H1 (cell line): ENCODE results near the gene SECTM1. TPM values are rescaled to one million over a fixed set of nuclear protein-coding genes. Genes with fewer than 3 reads are reported as not detected.

ENCODE experiments used
- CTCF ChIA-PET: fragments of 300-600 bp; sonication (Branson Sonifier 250); formaldehyde crosslinking; loops from one replicate; lab custom pipeline; 2021; ENCODE audit not compliant: partially characterized antibody; lab: Charles Lee
- POLR2A ChIA-PET: fragments of 300-600 bp; sonication (Branson Sonifier 250); formaldehyde crosslinking; loops from one replicate; lab custom pipeline; 2021; ENCODE audit warnings: inconsistent platforms; ENCODE audit not compliant: partially characterized antibody; lab: Charles Lee
- DNase-seq, 2 experiments: peaks; one replicate each; pipeline versions ENCODE4 v3.0.0 to v3.0.0-alpha.2; 2010 to 2022; ENCODE audit warnings: low spot score in 2 of 2, low read depth in 1 of 2, mixed read lengths in 1 of 2
- FAIRE-seq: peaks from 2 replicates; lab custom pipeline; 2011; peaks lifted over from hg19 to GRCh38; lab: Jason Lieb, UNC
- H2AFZ ChIP-seq: 2 replicates; pipeline ENCODE4 v1.8.1; 2012; ENCODE audit warnings: low read length, inconsistent platforms
- H2AK5ac ChIP-seq: 2 replicates; pipeline ENCODE4 v1.6.1; 2013; ENCODE audit warnings: low read depth, low read length
- H2BK120ac ChIP-seq: replicated peaks from 2 replicates; pipeline ENCODE3; 2013; ENCODE audit warnings: low read depth, low read length, inconsistent platforms
- H2BK12ac ChIP-seq: 2 replicates; pipeline ENCODE4 v1.6.1; 2013; ENCODE audit warnings: low read depth, low read length
- H2BK15ac ChIP-seq: 2 replicates; pipeline ENCODE4 v1.6.1; 2013; ENCODE audit warnings: low read length
- H2BK20ac ChIP-seq: 2 replicates; pipeline ENCODE4 v1.6.1; 2013; ENCODE audit warnings: low read length
- H2BK5ac ChIP-seq: 2 replicates; pipeline ENCODE4 v1.6.1; 2013; ENCODE audit warnings: low read depth, low read length
- H3K14ac ChIP-seq: 2 replicates; pipeline ENCODE4 v1.6.1; 2013; ENCODE audit warnings: inconsistent platforms; ENCODE audit not compliant: insufficient read length
- H3K18ac ChIP-seq: 2 replicates; pipeline ENCODE4 v1.6.1; 2013; ENCODE audit warnings: low read length; ENCODE audit errors: extremely low read depth
- H3K23ac ChIP-seq: 2 replicates; pipeline ENCODE4 v1.6.1; 2013; ENCODE audit warnings: inconsistent platforms; ENCODE audit not compliant: insufficient read length
- H3K23me2 ChIP-seq: 2 replicates; pipeline ENCODE4 v1.6.1; 2013; ENCODE audit warnings: low read depth, low read length
- H3K27ac ChIP-seq: 2 replicates; pipeline ENCODE4 v1.6.1; 2011; ENCODE audit warnings: low read depth, low read length, inconsistent platforms
- H3K27me3 ChIP-seq, 4 experiments: replicated peaks in 1 of 4; 1 replicate in 1 of 4; 2 replicates in 3 of 4; pipeline versions ENCODE4 v1.6.1 to v1.8.1; 2011 to 2013; ENCODE audit warnings: low read length in 3 of 4, mild to moderate bottlenecking in 3 of 4, inconsistent platforms in 2 of 4, mixed read lengths in 2 of 4, moderate library complexity in 1 of 4; ENCODE audit not compliant: control insufficient read depth in 3 of 4, insufficient read depth in 3 of 4; ENCODE audit errors: extremely low read depth in 1 of 4
- H3K36me3 ChIP-seq, 4 experiments: 2 replicates each; pipeline versions ENCODE4 v1.6.1 to v1.8.1; 2011 to 2013; ENCODE audit warnings: mild to moderate bottlenecking in 4 of 4, low read length in 3 of 4, moderate library complexity in 2 of 4, control low read depth in 1 of 4, inconsistent platforms in 1 of 4; ENCODE audit not compliant: insufficient read depth in 4 of 4, control insufficient read depth in 2 of 4
- H3K4ac ChIP-seq: replicated peaks from 2 replicates; pipeline ENCODE3; 2013; ENCODE audit warnings: low read length, low read depth, mixed read lengths, inconsistent platforms; ENCODE audit not compliant: insufficient read length
- H3K4me1 ChIP-seq, 4 experiments: replicated peaks in 1 of 4; 1 replicate in 1 of 4; 2 replicates in 3 of 4; pipeline versions ENCODE4 v1.6.1 to v1.8.1; 2011 to 2013; ENCODE audit warnings: low read length in 3 of 4, inconsistent platforms in 2 of 4, mixed read lengths in 1 of 4; ENCODE audit not compliant: insufficient read depth in 4 of 4, control insufficient read depth in 3 of 4
- H3K4me2 ChIP-seq, 2 experiments: 2 replicates each; pipeline versions ENCODE4 v1.6.1 to v1.8.1; 2011 to 2013; ENCODE audit warnings: low read depth in 2 of 2, low read length in 2 of 2, control low read depth in 1 of 2, inconsistent platforms in 1 of 2, mild to moderate bottlenecking in 1 of 2; ENCODE audit not compliant: insufficient read depth in 1 of 2
- H3K4me3 ChIP-seq, 4 experiments: fragments of 200-600, 300-600 bp in 1 of 4; sonication (generic), shearing (Covaris generic), sonication (Bioruptor Twin) in 1 of 4; 2 replicates each; pipeline versions ENCODE4 v1.5.1 to v1.8.1; 2011 to 2016; ENCODE audit warnings: low read length in 4 of 4, low read depth in 3 of 4, control low read depth in 2 of 4, inconsistent platforms in 2 of 4, mild to moderate bottlenecking in 2 of 4, mixed read lengths in 1 of 4, moderate library complexity in 1 of 4; ENCODE audit not compliant: insufficient read depth in 2 of 4; ENCODE audit errors: extremely low read depth in 1 of 4
- H3K56ac ChIP-seq: replicated peaks from 2 replicates; pipeline ENCODE3; 2013; ENCODE audit warnings: low read depth, mild to moderate bottlenecking, mixed read lengths, low read length, inconsistent platforms; ENCODE audit not compliant: insufficient read length
- H3K79me1 ChIP-seq: 2 replicates; pipeline ENCODE4 v1.6.1; 2013; ENCODE audit warnings: low read depth, low read length, control low read depth
- H3K79me2 ChIP-seq, 2 experiments: 2 replicates each; pipeline versions ENCODE4 v1.6.1 to v1.8.1; 2012 to 2013; ENCODE audit warnings: low read length in 2 of 2, mild to moderate bottlenecking in 2 of 2, inconsistent platforms in 1 of 2; ENCODE audit not compliant: insufficient read depth in 2 of 2, control insufficient read depth in 1 of 2
- H3K9ac ChIP-seq, 4 experiments: replicated peaks in 1 of 4; 1 replicate in 1 of 4; 2 replicates in 3 of 4; pipeline versions ENCODE4 v1.6.1 to v1.8.1; 2011 to 2013; ENCODE audit warnings: low read depth in 3 of 4, low read length in 3 of 4, control low read depth in 2 of 4, mild to moderate bottlenecking in 2 of 4, moderate library complexity in 2 of 4, inconsistent platforms in 1 of 4; ENCODE audit errors: extremely low read depth in 1 of 4
- H3K9me3 ChIP-seq, 2 experiments: 2 replicates each; pipeline versions ENCODE4 v1.6.1 to v1.8.1; 2012 to 2013; ENCODE audit warnings: mild to moderate bottlenecking in 2 of 2, moderate library complexity in 2 of 2, control low read depth in 1 of 2, inconsistent platforms in 1 of 2, low read depth in 1 of 2, low read length in 1 of 2, mixed read lengths in 1 of 2; ENCODE audit not compliant: insufficient read depth in 2 of 2
- H4K20me1 ChIP-seq, 2 experiments: replicated peaks in 1 of 2; 2 replicates each; pipeline versions ENCODE3 to v1.8.1; 2011 to 2013; ENCODE audit warnings: inconsistent platforms in 2 of 2, low read length in 2 of 2, mild to moderate bottlenecking in 1 of 2; ENCODE audit not compliant: insufficient read depth in 2 of 2, control insufficient read depth in 1 of 2
- H4K5ac ChIP-seq: 2 replicates; pipeline ENCODE4 v1.6.1; 2013; ENCODE audit warnings: low read length, low read depth, mixed read lengths, inconsistent platforms; ENCODE audit not compliant: insufficient read length
- H4K8ac ChIP-seq: 2 replicates; pipeline ENCODE4 v1.8.0; 2013; ENCODE audit warnings: mild to moderate bottlenecking, moderate library complexity, low read length, inconsistent platforms; ENCODE audit not compliant: insufficient read depth; ENCODE audit errors: extremely low read depth
- H4K91ac ChIP-seq: replicated peaks from 2 replicates; pipeline ENCODE3; 2013; ENCODE audit warnings: low read length, mixed read lengths, inconsistent platforms; ENCODE audit not compliant: insufficient read length
- BRCA1 ChIP-seq: IDR thresholded peaks from 2 replicates; pipeline ENCODE4 v1.6.1; 2012; ENCODE audit warnings: low read depth, low read length, improper control_type of control experiment
- CBX5 ChIP-seq: fragments of 300-800, 300-1000 bp; sonication (generic); IDR thresholded peaks from 2 replicates; pipeline ENCODE4 v1.7.1; 2016; ENCODE audit warnings: antibody characterized with exemption, low read length, low read depth
- CHD2 ChIP-seq: IDR thresholded peaks from 2 replicates; pipeline ENCODE4 v1.6.1; 2012; ENCODE audit warnings: low read length, improper control_type of control experiment
- EGR1 ChIP-seq: IDR thresholded peaks from 2 replicates; pipeline ENCODE4 v1.6.1; 2011; ENCODE audit warnings: low read depth, low read length, borderline replicate concordance
- FOSL1 ChIP-seq: IDR thresholded peaks from 2 replicates; pipeline ENCODE4 v1.6.1; 2011; ENCODE audit warnings: mild to moderate bottlenecking, low read depth, low read length, moderate library complexity; ENCODE audit not compliant: insufficient read depth
- HDAC6 ChIP-seq: IDR thresholded peaks from one replicate; pipeline ENCODE4 v1.7.1; 2012; ENCODE audit warnings: low read depth, mild to moderate bottlenecking, inconsistent platforms, low read length, moderate library complexity
- JUND ChIP-seq: IDR thresholded peaks from 2 replicates; pipeline ENCODE4 v1.6.1; 2011; ENCODE audit warnings: mild to moderate bottlenecking, improper control_type of control experiment, low read length
- POLR2A ChIP-seq, 2 experiments: IDR thresholded peaks; 1 replicate in 1 of 2; 2 replicates in 1 of 2; pipeline ENCODE4 v1.6.1; 2011; ENCODE audit warnings: low read depth in 2 of 2, low read length in 2 of 2, mild to moderate bottlenecking in 2 of 2; ENCODE audit errors: control extremely low read depth in 1 of 2
- SAP30 ChIP-seq: fragments of 300-600 bp; sonication (generic); IDR thresholded peaks from 2 replicates; pipeline ENCODE4 v1.7.1; 2012; ENCODE audit warnings: low read length, moderate library complexity, mild to moderate bottlenecking, inconsistent platforms; ENCODE audit not compliant: insufficient read depth, insufficient replicate concordance
- SP2 ChIP-seq: IDR thresholded peaks from 2 replicates; pipeline ENCODE4 v1.6.1; 2012; ENCODE audit warnings: mild to moderate bottlenecking, low read length, inconsistent platforms
- TCF12 ChIP-seq: IDR thresholded peaks from 2 replicates; pipeline ENCODE4 v1.6.1; 2011; ENCODE audit warnings: low read depth, mild to moderate bottlenecking, low read length
- WGBS, 2 experiments: shearing (Covaris generic) in 1 of 2; methylation state at CpG; one replicate each; pipeline versions ENCODE4 v1.1.6 to v1.1.7; 2013 to 2015; ENCODE audit warnings: low lambda C conversion rate in 2 of 2, mixed read lengths in 2 of 2, inconsistent platforms in 1 of 2, low coverage in 1 of 2, missing lambda C conversion rate in 1 of 2; ENCODE audit not compliant: insufficient replicate concordance in 2 of 2, insufficient coverage in 1 of 2, insufficient read length in 1 of 2; ENCODE audit errors: extremely low coverage in 1 of 2, missing lambda C conversion rate in 1 of 2; 5-methylcytosine and 5-hydroxymethylcytosine counted together
- polyA plus RNA-seq, 7 experiments: library from polyadenylated mRNA; depleted of rRNA in 3 of 7; stranded (reverse) in 5 of 7; unstranded in 2 of 7; fragments of >200 nt in 5 of 7; fragments of 200-250 nt in 2 of 7; gene quantifications; 1 replicate in 5 of 7; 2 replicates in 1 of 7; 4 replicates in 1 of 7; pipeline versions ENCODE4 v1.2.1 to v1.2.3, GENCODE V29; 2011 to 2013; ENCODE audit warnings: missing spikeins in 2 of 7, mixed read lengths in 2 of 7
- total RNA-seq: library from RNA; stranded (reverse); fragmentation: NEBNext Ultra II Directional; extraction: Animal tissue kit (Norgen Biotek cat#: 25700); gene quantifications from 2 replicates; pipeline ENCODE4 v1.2.1, GENCODE V29; 2021
- TF ChIP-seq, protein P1 (sequence below): IDR thresholded peaks from 2 replicates; pipeline ENCODE4 v1.6.1; 2012; ENCODE audit warnings: low read length, inconsistent platforms

The SECTM1 gene
- total and polyA plus RNA-seq, 2 of the 8 experiments (the other 6 are each of a cell fraction or from before 2014, with no cell fraction given) = 0.20 to 0.65 TPM

DNA sequence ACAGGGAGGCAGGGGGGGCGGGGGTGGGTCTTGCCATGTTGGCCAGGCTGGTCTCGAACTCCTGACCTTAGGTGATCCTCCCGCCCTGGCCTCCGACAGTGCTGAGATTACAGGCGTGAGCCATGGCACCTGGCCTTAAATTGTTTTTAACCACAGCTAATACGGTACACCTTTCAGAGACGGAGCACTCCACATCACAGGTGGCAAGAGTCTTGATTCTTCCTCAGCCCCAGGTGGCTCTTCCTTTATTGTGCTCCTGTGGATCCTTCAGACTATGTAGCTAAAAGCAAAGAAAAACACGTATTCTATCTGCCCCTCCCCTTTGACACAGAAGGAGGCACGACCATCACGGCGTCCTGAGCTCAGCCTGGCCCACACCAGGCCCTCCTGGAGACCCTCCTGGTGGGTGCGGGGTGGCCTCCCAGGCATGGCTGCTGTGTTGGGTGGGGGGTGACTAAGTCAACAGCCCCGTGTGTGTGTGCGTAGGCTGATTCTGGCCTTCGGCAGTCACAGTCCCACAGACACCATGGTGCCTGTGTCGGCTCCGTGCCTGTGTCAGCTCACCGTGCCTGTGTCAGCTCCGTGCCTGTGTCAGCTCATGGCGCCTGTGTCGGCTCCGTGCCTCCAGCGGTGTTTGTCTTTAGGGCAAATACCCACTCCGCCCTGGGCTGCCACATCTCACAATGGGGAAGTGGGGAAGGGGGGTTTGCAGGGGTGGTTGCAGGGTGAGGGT lies 10.8 kb upstream of the SECTM1 start:
- whole genome bisulfite sequencing, 2 experiments = 70% methylated on average over 24 of the region's 24 CpGs; no CpG with 5 or more reads in 1 of the 2 experiments
- Histone ChIP-seq H3K56ac (no peak overlapping the region), H4K5ac (no peak overlapping the region), H2BK15ac (no peak overlapping the region), H3K4ac (no peak overlapping the region), H4K91ac (no peak overlapping the region), H3K9ac (no peak overlapping the region), H3K18ac (no peak overlapping the region; the same call in 1 of the 2 replicates), H3K36me3 (no peaks in the 10 kb centered on the region), H3K14ac (no peak overlapping the region), H2AK5ac (no peak overlapping the region), H2BK12ac (no peak overlapping the region; the same call in 1 of the 2 replicates), H3K23ac (no peak overlapping the region), H2BK20ac (no peak overlapping the region), H3K4me3 (no peak overlapping the region), H3K9me3 (peaks cover 0 to 2% of the 10 kb centered on the region in 2 experiments; a peak in 1 of 4 replicates), H3K23me2 (no peaks in the 10 kb centered on the region), H2BK120ac (no peak overlapping the region), H2BK5ac (no peak overlapping the region), H3K4me2 (no peak overlapping the region), H3K27me3 (no peaks in the 10 kb centered on the region; a peak in 2 of 7 replicates), H3K4me1 (peaks cover 0 to 4% (median 1%) of the 10 kb centered on the region in 4 experiments; a peak in 2 of 7 replicates), H4K8ac (no peak overlapping the region), H2AFZ (no peak overlapping the region), H4K20me1 (no peaks in the 10 kb centered on the region), H3K79me1 (no peaks in the 10 kb centered on the region), H3K79me2 (no peaks in the 10 kb centered on the region), H3K27ac (no peak overlapping the region)
- no peak for DNase-seq
- ChIA-PET CTCF (interaction anchor here (0.5 to 3.3 kb wide), 8 partner anchors 8 to 195 kb away, joined by 3 to 8 read pairs (median 3); no protein-coding TSS in a partner anchor), POLR2A (interaction anchor here (0.9 to 1.8 kb wide), 4 partner anchors 8 to 105 kb away, joined by 3 to 5 read pairs (median 4); partner anchors contain the start of gene SECTM1)
- no peak for FAIRE-seq
- TF ChIP-seq SAP30 = no peak
- TF ChIP-seq CBX5 = no peak
- no peak for TF ChIP-seq CHD2
- no peak for TF ChIP-seq POLR2A (IDR thresholded peaks at IDR 0.05; ENCODE audit: control extremely low read depth in 1 of 2, low read depth in 2 of 2, low read length in 2 of 2)
- TF ChIP-seq EGR1 = no peak
- no peak for TF ChIP-seq JUND
- TF ChIP-seq HDAC6 = no peak
- TF ChIP-seq FOSL1 = no peak
- TF ChIP-seq BRCA1 = no peak
- TF ChIP-seq SP2 = no peak
- TF ChIP-seq, protein P1, sequence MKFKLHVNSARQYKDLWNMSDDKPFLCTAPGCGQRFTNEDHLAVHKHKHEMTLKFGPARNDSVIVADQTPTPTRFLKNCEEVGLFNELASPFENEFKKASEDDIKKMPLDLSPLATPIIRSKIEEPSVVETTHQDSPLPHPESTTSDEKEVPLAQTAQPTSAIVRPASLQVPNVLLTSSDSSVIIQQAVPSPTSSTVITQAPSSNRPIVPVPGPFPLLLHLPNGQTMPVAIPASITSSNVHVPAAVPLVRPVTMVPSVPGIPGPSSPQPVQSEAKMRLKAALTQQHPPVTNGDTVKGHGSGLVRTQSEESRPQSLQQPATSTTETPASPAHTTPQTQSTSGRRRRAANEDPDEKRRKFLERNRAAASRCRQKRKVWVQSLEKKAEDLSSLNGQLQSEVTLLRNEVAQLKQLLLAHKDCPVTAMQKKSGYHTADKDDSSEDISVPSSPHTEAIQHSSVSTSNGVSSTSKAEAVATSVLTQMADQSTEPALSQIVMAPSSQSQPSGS = no peak
- TF ChIP-seq TCF12 = no peak
